Measurements from ENCODE around the gene USP13. TPM values are rescaled to one million over a fixed set of nuclear protein-coding genes. Genes with fewer than 3 reads are reported as not detected.

USP13 gene
- total and polyA plus RNA-seq, 2 donors (not counting 1 experiment from before 2014, with no cell fraction given), result 1.9 to 13.2 TPM

GRCh38 chr3:179732661-179733348 lies 80.0 kb downstream of the USP13 start:
- Histone ChIP-seq H3K9ac (ENCODE audit: low read length) (no peak overlapping the region), H3K4me2 (replicated peaks; ENCODE audit: low read depth, low read length, poor library complexity, severe bottlenecking) (no peak overlapping the region)

More at GRCh38 chr3:179732661-179733348, 80.0 kb downstream of the USP13 start:
- Histone ChIP-seq H3K27me3 (replicated peaks in 1 of 4; ENCODE audit: control extremely low read depth in 1 of 4, control insufficient read depth in 3 of 4, insufficient read depth in 4 of 4, low read length in 3 of 4) (no peaks in the 10 kb centered on the region), H3K79me2 (ENCODE audit: control insufficient read depth, insufficient read depth, low read length) (no peaks in the 10 kb centered on the region), H3K4me3 (ENCODE audit: control extremely low read depth in 1 of 5, extremely low read depth in 1 of 5, insufficient read depth in 1 of 5, low read depth in 2 of 5, low read length in 4 of 5) (no peak overlapping the region), H3K9me3 (ENCODE audit: control extremely low read depth in 1 of 3, control insufficient read depth in 2 of 3, insufficient read depth in 1 of 3, low read length in 2 of 3) (no peaks in the 10 kb centered on the region), H2AFZ (ENCODE audit: insufficient read depth, low read depth, low read length, poor library complexity, severe bottlenecking) (no peak overlapping the region), H4K20me1 (ENCODE audit: control insufficient read depth, insufficient read depth, low read length, poor library complexity, severe bottlenecking) (no peaks in the 10 kb centered on the region), H3K4me1 (ENCODE audit: control insufficient read depth in 2 of 2, insufficient read depth in 2 of 2, low read length in 2 of 2) (no peaks in the 10 kb centered on the region), H3K36me3 (replicated peaks in 1 of 2; ENCODE audit: control extremely low read depth in 1 of 2, control insufficient read depth in 1 of 2, extremely low read depth in 1 of 2, insufficient read depth in 2 of 2, low read length in 1 of 2) (peaks cover 1 to 17% of the 10 kb centered on the region in 2 experiments), H3K27ac (ENCODE audit: low read length in 2 of 2) (no peak overlapping the region)
- intact Hi-C loops (cut with micrococcal nuclease), result no loop called here
- ChIA-PET CTCF (no interaction called here), POLR2A (no interaction called here)
- WGBS (ENCODE audit: insufficient coverage), result 86% methylated on average over 2 of the region's 7 CpGs
- Mint-ChIP-seq H3K27me3 (no peaks in the 10 kb centered on the region), H3K4me3 (no peak overlapping the region), H3K9me3 (ENCODE audit: insufficient read depth) (no peaks in the 10 kb centered on the region), H3K4me1 (no peaks in the 10 kb centered on the region), H3K27ac (no peak overlapping the region)
- no peak for ATAC-seq (ENCODE audit: low read depth)
- DNase-seq, result no peak
- TF ChIP-seq CTCF (IDR thresholded peaks at IDR 0.05) (no peak), EZH2 (IDR thresholded peaks at IDR 0.05; ENCODE audit: borderline replicate concordance, insufficient read depth, low read depth, low read length, poor library complexity, severe bottlenecking) (no peak)
